T-cell (primary cell): ENCODE measurements around the gene HPN. TPM values are rescaled to one million over a fixed set of nuclear protein-coding genes. Genes with fewer than 3 reads are reported as not detected.

ENCODE experiments used
- ATAC-seq, 4 experiments: fragments of 200-7000 bp in 3 of 4; fragments of 150-1000 bp in 1 of 4; cut with Tn5 transposase; replicated peaks in 1 of 4; 1 replicate in 3 of 4; 2 replicates in 1 of 4; pipeline ENCODE4 v1.10.0; 2021; ENCODE audit warnings: moderate library complexity in 3 of 4, mild to moderate bottlenecking in 2 of 4, moderate number of reproducible peaks in 1 of 4
- CTCF ChIA-PET, 2 donors: fragments of 300-600 bp; sonication (Branson Sonifier 250); formaldehyde crosslinking; loops; one replicate each; lab custom pipeline; 2022; ENCODE audit warnings: antibody characterized with exemption in 2 of 2; lab: Charles Lee
- POLR2A ChIA-PET, 2 donors: fragments of 300-600 bp; sonication (Branson Sonifier 250); formaldehyde crosslinking; loops; one replicate each; lab custom pipeline; 2022; ENCODE audit warnings: antibody characterized with exemption in 2 of 2; lab: Charles Lee
- DNase-seq, 35 experiments: peaks; one replicate each; pipeline versions ENCODE4 v3.0.0 to v3.0.0-alpha.2; 2013 to 2023
- H3K27ac ChIP-seq: one replicate; pipeline ENCODE4 v1.5.1; 2013; ENCODE audit warnings: low read length
- H3K27me3 ChIP-seq, 2 experiments: replicated peaks in 1 of 2; 1 replicate in 1 of 2; 2 replicates in 1 of 2; pipeline versions ENCODE4 v1.6.1 to v1.7.0; 2013; ENCODE audit warnings: low read length in 1 of 2, mixed read lengths in 1 of 2; ENCODE audit not compliant: control insufficient read depth in 2 of 2, insufficient read depth in 2 of 2; ENCODE audit errors: extremely low read depth in 1 of 2
- H3K36me3 ChIP-seq, 2 donors: 1 replicate in 1 of 2; 2 replicates in 1 of 2; pipeline versions ENCODE4 v1.6.1 to v1.7.0; 2013; ENCODE audit warnings: low read length in 1 of 2; ENCODE audit not compliant: control insufficient read depth in 2 of 2, insufficient read depth in 1 of 2; ENCODE audit errors: extremely low read depth in 1 of 2
- H3K4me1 ChIP-seq, 2 experiments: 1 replicate in 1 of 2; 2 replicates in 1 of 2; pipeline versions ENCODE4 v1.6.1 to v1.7.0; 2013; ENCODE audit warnings: low read length in 2 of 2, mixed read lengths in 1 of 2; ENCODE audit not compliant: insufficient read depth in 2 of 2, control insufficient read depth in 1 of 2; ENCODE audit errors: extremely low read depth in 1 of 2
- H3K4me3 ChIP-seq, 2 donors: 1 replicate in 1 of 2; 2 replicates in 1 of 2; pipeline versions ENCODE4 v1.5.1 to v1.7.0; 2013; ENCODE audit warnings: mild to moderate bottlenecking in 2 of 2, low read length in 1 of 2, moderate library complexity in 1 of 2; ENCODE audit not compliant: control insufficient read depth in 1 of 2; ENCODE audit errors: extremely low read depth in 1 of 2
- H3K9me3 ChIP-seq: 2 replicates; pipeline ENCODE4 v1.7.0; 2013
- H3K27ac Mint-ChIP-seq, 2 donors: one replicate each; pipeline ENCODE4 v1.8.0; 2020 to 2021; ENCODE audit warnings: mild to moderate bottlenecking in 2 of 2, mixed read lengths in 2 of 2
- H3K27me3 Mint-ChIP-seq, 2 donors: one replicate each; pipeline ENCODE4 v1.8.0; 2021 to 2022; ENCODE audit warnings: mixed read lengths in 2 of 2
- H3K36me3 Mint-ChIP-seq: one replicate; pipeline ENCODE4 v1.8.0; 2021; ENCODE audit warnings: mixed read lengths
- H3K4me1 Mint-ChIP-seq, 3 donors: one replicate each; pipeline ENCODE4 v1.8.0; 2020 to 2022; ENCODE audit warnings: mixed read lengths in 3 of 3, mild to moderate bottlenecking in 1 of 3
- H3K4me3 Mint-ChIP-seq, 3 donors: one replicate each; pipeline ENCODE4 v1.8.0; 2020 to 2022; ENCODE audit warnings: mild to moderate bottlenecking in 3 of 3, mixed read lengths in 3 of 3, moderate library complexity in 3 of 3
- H3K9me3 Mint-ChIP-seq, 3 donors: one replicate each; pipeline ENCODE4 v1.8.0; 2020 to 2022; ENCODE audit warnings: mixed read lengths in 3 of 3
- WGBS: methylation state at CpG from one replicate; pipeline ENCODE4 v1.1.5; 2013; ENCODE audit warnings: missing lambda C conversion rate; ENCODE audit not compliant: insufficient coverage; 5-methylcytosine and 5-hydroxymethylcytosine counted together
- total RNA-seq, 35 experiments: library from RNA in 6 of 35; stranded (reverse) in 6 of 35; fragments of 120-200 nt in 1 of 35; gene quantifications; one replicate each; pipeline versions ENCODE4 v1.2.1 to v1.2.4 and lab custom pipeline; 2013 to 2026

Gene HPN
- total RNA-seq, 5 donors from 2014 or later (not counting 1 experiment from before 2014, with no cell fraction given), result 0.41 to 0.51 (median 0.46) TPM; not detected in 2

- 80% methylated on average over 8 of the region's 15 CpGs for WGBS
- Mint-ChIP-seq H3K27me3 (peaks cover 0 to 8% of the 10 kb centered on the region in 2 donors), H3K9me3 (no peaks in the 10 kb centered on the region), H3K27ac (no peak overlapping the region), H3K4me1 (peaks cover 5 to 7% (median 6%) of the 10 kb centered on the region in 3 donors), H3K4me3 (no peak overlapping the region), H3K36me3 (no peaks in the 10 kb centered on the region)
- Histone ChIP-seq H3K9me3 (no peaks in the 10 kb centered on the region), H3K27ac (no peak overlapping the region), H3K4me3 (no peak overlapping the region), H3K4me1 (peaks cover 0 to 9% of the 10 kb centered on the region in 2 experiments), H3K27me3 (peaks cover 0 to 34% of the 10 kb centered on the region in 2 experiments), H3K36me3 (no peaks in the 10 kb centered on the region)
- ATAC-seq (no peak), DNase-seq (no peak)
- ChIA-PET POLR2A (no interaction called here), CTCF (no interaction called here)
These were observed 71.6 kb downstream of the HPN start for GRCh38 chr19:35112995-35113688.

- ATAC-seq, result peak; percentile 80 to 92 (median 86)
These were observed 73.0 kb downstream of the HPN start for GRCh38 chr19:35114353-35115176.

DNA sequence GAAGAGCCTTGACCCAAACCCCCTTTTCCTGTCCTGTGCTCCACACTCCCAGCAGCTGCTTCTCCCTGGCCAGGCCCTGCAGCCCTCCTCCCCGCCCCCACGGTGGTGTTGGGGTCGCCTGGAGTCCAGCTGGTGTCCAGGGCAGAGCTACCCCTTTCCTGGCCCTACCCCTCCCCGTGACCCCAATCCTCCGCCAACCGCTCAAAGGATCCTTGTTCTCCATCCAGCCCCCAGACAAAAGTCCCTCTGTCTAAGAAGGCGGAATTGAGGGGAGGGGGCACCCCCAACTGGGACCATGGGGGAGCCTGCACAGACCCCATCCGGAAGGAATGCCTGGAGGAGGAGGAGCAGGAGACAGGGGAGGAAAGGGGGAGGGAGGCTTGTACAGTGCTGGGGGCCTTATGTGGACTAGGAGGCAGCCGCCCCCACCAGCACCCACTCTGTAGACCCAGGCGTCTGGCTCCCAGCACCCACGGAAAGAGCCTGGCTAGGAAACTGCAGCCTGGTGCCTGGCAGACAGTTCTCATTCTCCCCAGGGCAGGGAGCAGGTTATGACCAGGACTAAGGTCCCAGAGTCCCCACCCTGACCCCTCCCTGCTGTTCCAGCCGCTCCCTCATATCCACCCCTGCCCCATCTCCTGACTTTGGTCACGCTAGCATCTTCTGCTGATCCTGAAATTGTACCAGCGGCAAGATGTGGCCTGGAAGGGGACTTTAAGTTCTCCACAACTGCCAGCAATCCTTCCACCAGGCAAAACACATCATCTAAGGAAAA, 73.8 kb downstream of the HPN start, which contains the start of gene FXYD3:
FXYD3 (plus strand) TSS at position 647 of the 775 bp plus-strand sequence. CDS start 3,554 bp downstream, outside the sequence.
- no peak within 1 kb of the TSS for H3K27ac ChIP-seq
- H3K9me3 ChIP-seq, result no peaks in the 10 kb centered on the region
- 88% methylated on average over 7 of the region's 14 CpGs for WGBS
- Mint-ChIP-seq H3K36me3 (no peaks in the 10 kb centered on the region), H3K9me3 (no peaks in the 10 kb centered on the region), H3K4me1 (peaks cover 5 to 7% (median 6%) of the 10 kb centered on the region in 3 donors), H3K27me3 (peaks cover 0 to 7% of the 10 kb centered on the region in 2 donors), H3K4me3 (peak within 1 kb of the TSS in 1 of 3 donors; percentile 31), H3K27ac (no peak within 1 kb of the TSS)
- ATAC-seq (no peak), DNase-seq (no peak)
- H3K4me1 ChIP-seq, result peaks cover 0 to 9% of the 10 kb centered on the region in 2 experiments
- H3K27me3 ChIP-seq, result peaks cover 0 to 29% of the 10 kb centered on the region in 2 experiments
- POLR2A ChIA-PET, result no interaction called here
- peak within 1 kb of the TSS in 1 of 2 donors; percentile 5 for H3K4me3 ChIP-seq
- CTCF ChIA-PET, result no interaction called here
- H3K36me3 ChIP-seq, result no peaks in the 10 kb centered on the region

More at GRCh38 chr19:35114353-35115176, 73.0 kb downstream of the HPN start:
- Histone ChIP-seq H3K27ac (no peak overlapping the region), H3K9me3 (no peaks in the 10 kb centered on the region), H3K4me1 (peaks cover 0 to 9% of the 10 kb centered on the region in 2 experiments), H3K4me3 (peak overlapping the region in 1 of 2 donors; percentile 5), H3K36me3 (no peaks in the 10 kb centered on the region), H3K27me3 (peaks cover 0 to 33% of the 10 kb centered on the region in 2 experiments)
- DNase-seq, result peak in 34 of 35 experiments; percentile 10 to 83 (median 56)
- no peak overlapping the region for H3K27ac Mint-ChIP-seq
- ChIA-PET CTCF (no interaction called here), POLR2A (no interaction called here)
- H3K4me1 Mint-ChIP-seq, result peaks cover 5 to 7% (median 6%) of the 10 kb centered on the region in 3 donors
- peaks cover 0 to 7% of the 10 kb centered on the region in 2 donors for H3K27me3 Mint-ChIP-seq
- WGBS, result 21% methylated on average over 16 of the region's 23 CpGs
- no peaks in the 10 kb centered on the region for H3K36me3 Mint-ChIP-seq
- H3K9me3 Mint-ChIP-seq, result no peaks in the 10 kb centered on the region
- peak overlapping the region in 1 of 3 donors; percentile 31 for H3K4me3 Mint-ChIP-seq

Other genes starting within 250 kb of the HPN start
- 10 to 100 TPM in 2 of 5 donors, 1 to 10 TPM in 3; 3.2 to 10.5 (median 8.7) TPM for gene ZNF30, start 114.8 kb upstream of the HPN start, total RNA-seq
- gene ZNF792, start 77.5 kb upstream of the HPN start, total RNA-seq, result 10 to 100 TPM; 14.1 to 29.0 (median 26.8) TPM
- gene GRAMD1A, start 41.4 kb upstream of the HPN start, total RNA-seq, result 100 to 1,000 TPM; 189 to 318 (median 227) TPM
- gene SCN1B, start 11.3 kb upstream of the HPN start, total RNA-seq, result 1 to 10 TPM; 1.1 to 4.3 (median 3.7) TPM
- gene FXYD3, start 74.1 kb downstream of the HPN start, total RNA-seq, result 1 to 10 TPM in 1 of 5 donors, under 1 TPM in 1, not detected in 3; 0.79 to 1.1 TPM
- gene LGI4, start 93.3 kb downstream of the HPN start, total RNA-seq, result 1 to 10 TPM in 1 of 5 donors, under 1 TPM in 4; 0.15 to 1.1 (median 0.89) TPM
- 1 to 10 TPM in 4 of 5 donors, under 1 TPM in 1; 0.70 to 7.7 (median 4.8) TPM for gene FXYD1, start 97.1 kb downstream of the HPN start, total RNA-seq
- gene FXYD7, start 101.5 kb downstream of the HPN start, total RNA-seq, result 10 to 100 TPM in 4 of 5 donors, 1 to 10 TPM in 1; 8.8 to 24.0 (median 12.6) TPM
- 100 to 1,000 TPM; 440 to 616 (median 504) TPM for gene FXYD5, start 113.0 kb downstream of the HPN start, total RNA-seq
- gene FAM187B, start 187.0 kb downstream of the HPN start, total RNA-seq, result not detected
- gene LSR, start 207.3 kb downstream of the HPN start, total RNA-seq, result 10 to 100 TPM; 36.8 to 64.9 (median 57.4) TPM
- 100 to 1,000 TPM; 207 to 255 (median 249) TPM for gene USF2, start 227.2 kb downstream of the HPN start, total RNA-seq
- 1 to 10 TPM in 4 of 5 donors, under 1 TPM in 1; 0.65 to 1.9 (median 1.1) TPM for gene HAMP, start 240.8 kb downstream of the HPN start, total RNA-seq